GM19324 (cell line): ENCODE data around the gene ZNF593OS.
A peak's percentile ranks its signal among the peaks of the same experiment; 100 is the strongest.

ENCODE experiments used
- ATAC-seq: cut with Tn5 transposase; IDR thresholded peaks from one replicate; pipeline ENCODE4 v1.9.1; 2021; ENCODE audit warnings: mild to moderate bottlenecking, moderate library complexity; ENCODE audit not compliant: unreplicated experiment, low FRiP score

The ZNF593OS gene

DNA sequence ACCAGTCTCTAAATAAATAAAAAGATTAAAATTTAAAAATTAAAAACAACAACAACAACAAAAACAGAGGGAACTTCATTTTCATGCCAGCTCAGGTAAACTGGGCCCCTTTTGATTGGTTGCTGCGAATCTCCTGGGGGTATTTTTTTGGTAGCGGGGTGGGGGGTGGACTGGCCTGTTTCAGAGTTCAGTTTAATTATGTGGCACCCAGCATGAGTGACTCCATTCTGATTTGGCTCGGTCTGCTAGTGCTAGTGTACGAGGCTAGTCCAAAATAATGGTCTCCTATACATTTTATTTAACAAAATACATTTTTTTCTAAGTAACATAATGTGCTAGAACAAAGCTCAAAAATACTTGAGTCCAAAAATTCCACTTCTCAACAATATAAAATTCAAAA is 41.9 kb downstream of the ZNF593OS start:
- ATAC-seq, result no peak

DNA sequence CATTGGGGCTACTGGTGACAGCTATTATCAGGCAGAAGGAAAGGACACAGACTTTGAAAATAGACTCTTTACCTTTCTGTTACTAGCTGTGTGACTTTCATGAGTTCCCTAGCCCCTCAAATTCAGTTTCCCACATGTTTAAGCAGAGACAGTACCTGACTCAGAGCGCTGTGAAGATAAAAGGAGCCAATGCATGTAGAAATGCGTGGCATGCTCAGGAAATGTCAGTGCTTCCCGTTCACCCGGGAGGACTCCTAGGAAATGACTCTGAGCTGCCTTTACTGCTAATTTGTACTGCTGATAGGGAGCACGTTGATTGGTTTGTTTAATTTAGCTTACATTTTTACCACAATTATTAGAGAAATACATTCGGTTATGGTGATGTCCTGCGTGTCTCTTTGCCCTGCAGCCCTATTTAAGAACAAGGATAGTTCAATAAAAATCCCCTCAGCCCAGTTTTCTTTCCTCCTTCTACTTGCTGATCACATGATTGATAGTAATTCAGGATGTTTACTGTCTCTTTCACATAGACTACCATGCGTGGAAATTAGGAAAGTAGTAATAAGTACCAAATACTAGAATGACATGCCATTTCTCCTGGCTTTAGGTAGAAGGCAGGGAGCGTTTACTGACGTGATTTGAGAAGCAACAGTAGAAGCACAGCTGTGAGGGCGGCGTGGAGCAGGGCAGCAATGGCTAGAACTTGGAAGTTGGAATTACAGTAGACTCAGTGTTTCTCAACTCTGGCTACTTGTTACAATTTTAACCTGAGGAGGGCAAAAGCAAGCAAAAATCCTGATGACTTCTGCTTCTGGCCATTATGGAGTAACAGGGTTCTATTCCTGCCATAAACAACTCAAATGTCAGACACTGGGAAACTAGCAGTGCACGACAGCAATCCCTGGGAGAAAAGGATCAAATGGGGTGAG is 44.1 kb downstream of the ZNF593OS start:
- no peak for ATAC-seq

DNA sequence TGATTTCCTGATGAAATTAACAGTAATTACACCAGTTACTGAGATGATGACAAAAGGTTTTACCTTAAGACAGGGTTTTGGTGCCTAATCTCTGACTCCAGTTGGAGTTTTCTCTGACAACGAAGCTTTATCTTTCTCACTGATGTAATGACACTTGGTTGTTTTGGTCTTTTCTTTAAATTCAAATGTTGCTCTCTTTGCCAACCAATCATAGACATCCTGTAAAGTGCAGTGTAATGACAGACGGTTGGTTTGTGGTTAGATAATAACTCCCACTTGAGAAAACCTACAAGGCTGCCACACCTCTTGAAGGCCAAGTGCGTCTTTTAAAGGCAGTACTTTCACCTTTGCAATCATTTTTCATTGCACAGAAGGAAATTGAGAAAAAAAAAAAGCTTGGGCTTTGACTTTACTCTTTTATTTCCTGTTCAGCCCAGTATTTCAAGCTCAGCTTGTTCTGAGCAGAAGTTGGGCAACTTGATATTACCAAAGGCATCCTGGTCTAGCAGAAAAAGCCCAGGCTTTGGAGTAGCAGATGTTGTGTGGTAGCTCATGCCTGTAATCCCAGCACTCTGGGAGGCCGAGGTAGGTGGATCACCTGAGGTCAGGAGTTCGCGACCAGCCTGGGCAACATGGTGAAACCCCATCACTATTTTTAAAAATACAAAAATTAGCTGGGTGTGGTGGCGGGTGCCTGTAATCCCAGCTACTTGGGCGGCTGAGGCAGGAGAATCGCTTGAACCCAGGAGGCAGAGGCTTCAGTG is 45.1 kb downstream of the ZNF593OS start:
- ATAC-seq, result no peak

DNA sequence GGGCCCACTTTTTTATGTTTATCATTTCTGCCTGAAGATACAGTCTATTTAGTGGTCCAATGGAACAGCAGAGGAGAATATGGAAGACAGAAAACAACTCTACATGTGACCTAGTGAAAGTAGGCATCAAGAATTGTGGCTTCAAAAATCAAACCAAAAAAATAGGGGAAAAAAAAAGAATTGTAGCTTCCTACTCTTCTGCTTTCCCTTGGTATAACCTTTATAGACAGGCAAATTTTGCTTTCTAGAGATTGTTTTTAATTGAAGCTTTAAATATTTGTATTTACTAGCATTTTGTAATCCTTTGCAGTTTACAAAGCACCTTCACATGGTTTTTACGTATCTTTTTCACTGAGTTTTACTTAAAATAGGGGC is 45.7 kb downstream of the ZNF593OS start:
- ATAC-seq, result no peak

DNA sequence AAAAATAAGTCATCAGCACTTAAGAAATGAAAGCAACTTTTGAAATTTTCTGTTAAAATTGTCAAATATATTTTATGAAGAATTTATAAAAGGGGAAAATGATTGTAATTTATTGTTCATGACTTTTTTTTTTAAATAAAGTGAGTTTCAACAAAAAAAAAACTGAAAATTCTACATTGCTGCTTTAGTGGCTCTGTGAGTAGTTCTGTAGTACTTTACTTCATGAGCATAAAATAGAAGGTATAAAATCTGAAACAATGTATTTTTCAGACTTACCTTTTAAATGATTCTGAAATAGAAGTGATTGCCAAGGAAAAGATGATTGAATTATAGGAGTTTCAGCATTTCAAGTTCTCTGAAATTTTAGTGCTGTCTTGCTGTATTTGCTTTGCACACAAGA is 46.2 kb downstream of the ZNF593OS start:
- ATAC-seq, result no peak

DNA sequence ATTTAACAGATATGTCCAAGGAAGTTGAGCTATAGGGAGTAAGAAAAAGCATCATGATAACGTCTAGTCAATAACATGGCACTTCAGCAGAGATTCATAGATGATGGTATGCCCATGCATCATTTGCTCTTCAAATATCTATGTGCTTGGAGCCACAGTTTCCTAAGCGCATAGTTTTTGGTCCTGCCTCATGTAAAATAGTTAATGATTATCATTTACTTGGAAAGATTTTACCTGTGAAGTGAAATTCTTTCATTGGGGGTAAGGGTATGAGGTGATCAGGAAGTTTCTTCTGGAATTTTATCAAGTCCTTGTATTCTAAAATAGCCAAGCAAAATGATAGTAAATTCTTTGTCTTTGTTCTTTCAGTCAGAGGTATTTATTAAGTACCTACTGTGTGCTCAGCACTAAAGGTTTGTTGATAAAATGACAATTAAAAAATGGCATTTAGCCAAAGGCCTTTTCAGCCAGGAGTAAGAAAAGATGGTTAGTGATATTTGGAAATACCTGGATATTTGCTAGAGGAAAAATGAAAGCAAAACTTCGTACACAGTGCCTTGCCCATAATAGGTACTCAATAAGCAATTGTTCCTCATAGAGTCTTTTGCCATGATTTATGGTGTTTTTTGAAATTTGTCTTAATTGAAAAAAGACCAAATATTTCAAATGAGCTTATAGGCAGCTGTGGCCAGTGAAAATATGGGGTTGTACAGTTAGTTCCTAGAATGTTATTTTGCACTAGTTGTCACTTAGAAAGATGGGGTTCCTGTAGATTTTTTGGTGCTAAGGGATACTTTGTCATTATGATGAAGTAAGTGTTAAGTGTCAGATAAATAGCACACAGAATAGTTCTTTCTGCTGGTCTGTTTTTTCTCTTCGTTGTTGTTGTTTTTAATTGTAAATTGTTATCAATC is 47.0 kb downstream of the ZNF593OS start:
- ATAC-seq, result no peak

DNA sequence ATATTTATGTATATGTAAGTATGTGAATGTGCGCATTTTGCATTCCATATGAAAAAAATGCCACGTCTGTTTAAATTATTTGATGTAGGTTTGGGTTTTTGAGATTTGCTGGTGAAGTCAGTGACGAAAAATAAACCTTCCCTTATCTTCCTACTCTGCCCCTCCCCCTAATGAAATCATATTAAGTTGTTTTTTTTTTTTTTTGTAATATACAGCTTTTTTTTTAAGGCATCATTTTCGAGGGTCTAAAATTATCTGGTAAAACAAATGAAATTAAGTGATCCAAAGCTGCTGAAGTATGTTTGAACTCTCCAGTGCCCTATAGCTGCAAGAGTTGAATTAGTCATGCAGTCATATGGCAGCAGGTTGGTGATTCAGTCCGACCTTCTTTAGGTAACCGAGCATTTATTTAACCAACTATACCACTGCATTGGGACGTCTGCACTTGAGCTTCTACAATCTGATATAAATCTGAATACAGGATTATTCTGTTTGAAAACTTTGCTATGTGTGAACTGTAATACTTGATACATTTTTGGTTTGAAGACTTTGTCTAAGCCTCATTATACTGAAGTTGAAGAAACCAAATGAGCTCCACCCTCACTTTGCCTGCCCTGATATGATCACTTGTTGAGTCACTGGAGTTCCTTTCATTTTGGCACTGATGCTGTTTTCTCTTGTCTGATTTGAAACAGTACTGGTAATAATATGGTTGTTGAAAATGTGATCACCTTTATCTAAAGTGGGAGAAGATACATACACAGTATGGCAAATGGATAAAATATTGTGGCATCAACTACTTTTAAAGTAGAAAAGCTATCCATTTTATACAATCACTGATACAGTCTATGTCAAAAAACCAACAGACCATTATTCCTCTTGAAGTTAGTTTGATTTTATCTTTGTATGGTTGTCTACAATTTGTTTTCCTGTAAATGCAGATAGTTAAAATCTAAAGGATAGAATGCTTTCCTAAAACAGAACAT is 48.4 kb downstream of the ZNF593OS start:
- ATAC-seq, result no peak

DNA sequence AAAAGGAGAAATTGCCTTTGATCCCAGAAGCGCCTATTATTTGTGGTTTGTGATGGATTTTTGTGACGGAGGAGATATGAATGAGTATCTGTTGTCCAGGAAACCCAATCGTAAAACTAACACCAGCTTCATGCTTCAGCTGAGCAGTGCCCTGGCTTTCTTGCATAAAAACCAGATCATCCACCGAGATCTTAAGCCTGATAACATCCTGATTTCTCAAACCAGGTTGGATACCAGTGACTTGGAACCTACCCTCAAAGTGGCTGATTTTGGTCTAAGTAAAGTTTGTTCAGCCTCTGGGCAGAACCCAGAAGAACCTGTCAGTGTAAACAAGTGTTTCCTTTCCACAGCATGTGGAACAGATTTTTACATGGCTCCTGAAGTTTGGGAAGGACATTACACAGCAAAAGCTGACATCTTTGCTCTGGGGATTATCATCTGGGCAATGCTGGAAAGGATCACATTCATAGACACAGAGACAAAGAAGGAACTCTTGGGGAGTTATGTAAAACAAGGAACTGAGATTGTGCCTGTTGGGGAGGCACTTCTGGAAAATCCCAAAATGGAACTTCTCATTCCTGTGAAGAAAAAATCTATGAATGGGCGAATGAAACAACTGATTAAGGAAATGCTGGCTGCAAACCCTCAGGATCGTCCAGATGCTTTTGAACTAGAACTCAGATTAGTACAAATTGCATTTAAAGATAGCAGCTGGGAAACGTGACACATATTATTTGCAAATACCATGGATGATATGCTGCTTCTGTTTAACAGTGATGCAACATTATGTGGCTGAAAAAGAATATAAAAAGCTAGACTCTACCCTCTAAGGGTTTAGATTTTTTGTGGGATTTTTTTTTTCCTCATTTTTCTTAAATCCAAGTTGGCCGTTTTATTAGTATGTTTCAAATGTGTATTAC is 49.5 kb downstream of the ZNF593OS start:
- no peak for ATAC-seq

DNA sequence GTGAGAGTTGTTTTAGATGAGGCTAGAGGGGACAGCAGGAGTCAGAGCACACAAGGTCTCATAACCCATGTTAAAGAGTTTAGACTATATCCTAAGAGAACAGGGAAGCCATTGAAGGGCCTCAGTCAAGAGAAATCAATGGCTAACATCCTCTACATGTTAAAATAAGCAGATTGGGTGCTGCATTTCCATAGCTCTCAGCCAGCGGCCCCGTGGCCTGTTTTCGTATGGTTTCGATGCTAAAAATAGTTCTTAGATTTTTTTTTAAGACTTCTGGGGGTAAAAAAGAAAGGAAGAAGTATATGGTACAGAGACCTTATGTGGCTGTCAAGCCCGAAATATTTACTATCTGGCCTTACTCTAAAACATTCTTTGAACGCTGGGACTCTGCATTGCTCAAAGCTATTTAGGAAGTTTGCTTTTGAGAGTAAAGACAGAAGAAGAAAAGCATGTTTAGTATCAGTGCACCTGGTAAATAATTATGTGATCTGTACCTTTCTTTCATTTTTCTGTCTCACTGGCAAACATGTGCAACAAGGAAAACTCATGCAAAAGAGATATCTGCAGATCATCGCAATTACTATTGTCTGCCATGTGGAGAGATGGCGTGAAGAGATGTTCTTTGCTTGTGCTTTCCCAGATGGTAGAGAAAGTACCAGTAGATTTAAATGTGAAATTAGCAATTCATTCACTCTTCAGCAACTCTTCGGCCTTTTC is 51.6 kb downstream of the ZNF593OS start:
- peak; percentile 49 for ATAC-seq
